Mesodermal cell (in vitro differentiated cells): ENCODE results near the gene ARF6.

Experiments used
- H3K27ac ChIP-seq: 2 replicates; pipeline ENCODE4 v1.7.0; 2013; ENCODE audit warnings: mild to moderate bottlenecking, low read depth, low read length, moderate library complexity; ENCODE audit not compliant: severe bottlenecking
- H3K36me3 ChIP-seq: 2 replicates; pipeline ENCODE4 v1.7.1; 2013; ENCODE audit warnings: mild to moderate bottlenecking, low read length, moderate library complexity; ENCODE audit not compliant: control insufficient read depth, insufficient read depth
- H3K4me1 ChIP-seq: one replicate; pipeline ENCODE4 v1.7.1; 2013; ENCODE audit warnings: mild to moderate bottlenecking, low read length; ENCODE audit not compliant: insufficient read depth, control insufficient read depth, poor library complexity, severe bottlenecking
- H3K4me3 ChIP-seq: 2 replicates; pipeline ENCODE4 v1.7.0; 2013; ENCODE audit warnings: low read length, control low read depth, mild to moderate bottlenecking; ENCODE audit not compliant: insufficient read depth, poor library complexity, severe bottlenecking; ENCODE audit errors: extremely low read depth
- H3K9me3 ChIP-seq: 2 replicates; pipeline ENCODE4 v1.7.1; 2013; ENCODE audit warnings: mild to moderate bottlenecking, low read length, moderate library complexity; ENCODE audit not compliant: control insufficient read depth
- WGBS, 2 experiments: methylation state at CpG; one replicate each; pipeline ENCODE4 v1.1.5; 2013; ENCODE audit warnings: missing lambda C conversion rate in 2 of 2; ENCODE audit not compliant: insufficient coverage in 2 of 2; 5-methylcytosine and 5-hydroxymethylcytosine counted together

ARF6 gene

GRCh38 chr14:49908433-49908782, 15.5 kb downstream of the ARF6 start:
- no CpG with 5 or more reads among the region's 1 CpG for WGBS, 2 experiments
- H3K4me1 ChIP-seq: peaks cover 9% of the 10 kb centered on the region
- no peaks in the 10 kb centered on the region for H3K9me3 ChIP-seq
- H3K36me3 ChIP-seq: no peaks in the 10 kb centered on the region
- no peak overlapping the region for H3K27ac ChIP-seq
- H3K4me3 ChIP-seq: no peak overlapping the region

GRCh38 chr14:49909016-49909415, 16.1 kb downstream of the ARF6 start:
- Histone ChIP-seq H3K27ac (no peak overlapping the region), H3K4me3 (no peak overlapping the region), H3K4me1 (peaks cover 9% of the 10 kb centered on the region), H3K9me3 (no peaks in the 10 kb centered on the region), H3K36me3 (no peaks in the 10 kb centered on the region)
- WGBS, 2 experiments: 80% methylated on average over 2 of the region's 4 CpGs; no CpG with 5 or more reads in 1 of the 2 experiments

DNA sequence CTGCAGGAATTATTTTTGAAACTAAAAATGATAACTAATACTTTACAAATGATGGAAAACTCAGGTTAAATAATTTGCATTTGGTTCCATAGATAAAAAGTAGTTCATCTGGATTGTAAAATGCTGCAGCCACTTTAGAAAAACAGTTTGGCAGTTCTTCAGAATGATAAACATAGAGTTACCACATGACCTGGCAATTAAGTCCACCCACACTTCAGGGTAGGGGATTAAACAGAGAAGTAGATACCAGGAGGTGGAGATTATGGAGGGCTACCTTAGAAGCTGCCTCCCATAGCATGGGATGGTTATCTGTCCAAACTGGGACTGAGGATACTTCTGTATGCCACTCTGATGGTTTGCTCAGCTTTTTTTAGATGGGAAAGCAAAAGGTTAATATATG, 22.2 kb downstream of the ARF6 start:
- Histone ChIP-seq H3K36me3 (no peaks in the 10 kb centered on the region), H3K4me1 (peaks cover 11% of the 10 kb centered on the region), H3K4me3 (no peak overlapping the region), H3K27ac (no peak overlapping the region), H3K9me3 (no peaks in the 10 kb centered on the region)

DNA sequence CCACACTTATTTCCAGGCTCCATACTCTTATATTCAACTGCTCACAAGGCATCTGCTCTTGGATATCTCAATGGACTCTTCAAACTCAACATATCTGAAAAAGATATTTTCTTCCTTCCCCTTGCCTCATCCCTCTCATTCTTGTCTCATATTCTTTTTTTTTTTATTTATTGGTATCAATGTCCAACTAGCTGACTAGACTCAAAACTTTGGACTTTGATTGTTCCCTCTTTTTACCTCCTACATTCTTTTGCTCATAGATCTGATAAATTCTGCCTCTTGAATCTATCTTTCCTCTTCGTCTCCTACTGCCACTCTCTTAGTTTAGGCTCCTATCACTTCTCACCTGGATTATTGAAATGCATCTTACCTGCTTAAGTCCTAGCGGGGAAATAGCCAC, 25.8 kb downstream of the ARF6 start:
- Histone ChIP-seq H3K4me1 (peaks cover 5% of the 10 kb centered on the region), H3K9me3 (no peaks in the 10 kb centered on the region), H3K4me3 (no peak overlapping the region), H3K36me3 (no peaks in the 10 kb centered on the region), H3K27ac (no peak overlapping the region)
- 92 to 100% methylated on average over 1 to 2 of the region's 2 CpGs for WGBS, 2 experiments

DNA sequence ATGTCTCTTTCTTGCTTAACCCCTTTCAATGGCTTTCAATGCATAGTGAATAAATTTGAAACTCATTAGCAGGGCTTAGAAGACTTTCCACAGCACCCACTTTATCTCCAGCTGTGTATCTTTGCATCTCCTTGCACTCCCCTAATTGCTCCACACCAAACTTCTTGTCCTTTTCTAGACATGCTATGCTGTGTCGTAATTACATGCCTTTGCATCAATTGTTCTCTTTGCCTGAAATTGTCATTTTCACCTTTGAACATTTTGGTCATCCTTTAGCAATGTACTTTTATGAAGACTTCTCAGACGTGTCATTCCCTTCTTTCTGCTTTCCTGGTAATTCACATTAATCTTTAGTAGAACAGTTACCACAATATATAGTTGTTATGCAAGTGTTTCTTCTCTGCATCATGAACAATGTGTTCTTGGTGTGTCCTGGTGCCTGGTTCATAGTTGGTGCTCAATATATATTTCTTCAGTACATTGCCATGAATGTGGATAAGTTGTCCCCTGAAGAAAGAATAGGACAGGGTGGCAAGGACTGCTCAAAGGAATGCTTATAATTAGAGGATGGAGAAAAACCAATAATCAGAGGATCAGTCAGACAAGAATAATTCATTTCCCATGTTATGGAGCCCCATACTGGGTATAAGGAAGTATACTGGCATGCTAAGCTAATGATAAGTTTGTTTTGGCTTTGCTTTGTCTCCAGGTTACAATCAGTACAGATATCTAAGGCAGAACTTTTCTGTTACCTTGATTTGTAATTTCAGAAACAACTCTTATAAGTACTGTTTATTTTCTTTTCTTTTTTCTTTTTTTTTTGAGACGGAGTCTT, 27.2 kb downstream of the ARF6 start:
- 81 to 100% methylated on average over 1 to 2 of the region's 3 CpGs for WGBS, 2 experiments
- no peak overlapping the region for H3K27ac ChIP-seq
- peaks cover 5% of the 10 kb centered on the region for H3K4me1 ChIP-seq
- no peaks in the 10 kb centered on the region for H3K36me3 ChIP-seq
- no peaks in the 10 kb centered on the region for H3K9me3 ChIP-seq
- no peak overlapping the region for H3K4me3 ChIP-seq

GRCh38 chr14:49920935-49921334, 28.1 kb downstream of the ARF6 start:
- H3K9me3 ChIP-seq: no peaks in the 10 kb centered on the region
- H3K4me3 ChIP-seq: no peak overlapping the region
- no peak overlapping the region for H3K27ac ChIP-seq
- H3K4me1 ChIP-seq: peaks cover 5% of the 10 kb centered on the region
- 100% methylated on average over 1 of the region's 2 CpGs for WGBS, 2 experiments
- no peaks in the 10 kb centered on the region for H3K36me3 ChIP-seq

DNA sequence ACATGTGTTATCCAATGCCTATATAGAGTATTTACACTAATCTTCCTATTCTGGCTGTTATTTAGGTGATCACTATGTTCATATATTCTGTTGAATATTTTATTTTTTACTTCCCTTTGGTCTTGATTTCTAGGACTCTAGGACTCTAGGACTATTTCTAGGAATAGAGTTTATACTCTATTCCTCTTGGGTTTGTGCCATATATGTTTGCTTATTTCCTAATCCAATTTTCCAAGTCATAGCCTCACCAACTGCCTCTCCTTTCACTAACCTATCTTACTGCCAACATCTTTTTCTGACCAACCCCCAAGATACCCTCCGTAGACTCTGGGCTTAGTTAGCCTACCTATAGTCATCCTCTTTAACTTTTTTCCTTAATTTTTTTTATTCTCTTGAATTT, 28.5 kb downstream of the ARF6 start:
- H3K36me3 ChIP-seq: no peaks in the 10 kb centered on the region
- H3K4me3 ChIP-seq: no peak overlapping the region
- H3K4me1 ChIP-seq: peaks cover 5% of the 10 kb centered on the region
- 93 to 100% methylated on average over 1 of the region's 1 CpG for WGBS, 2 experiments
- no peak overlapping the region for H3K27ac ChIP-seq
- H3K9me3 ChIP-seq: no peaks in the 10 kb centered on the region

- WGBS, 2 experiments: 71% methylated on average over 1 of the region's 1 CpG; no CpG with 5 or more reads in 1 of the 2 experiments
- Histone ChIP-seq H3K4me3 (no peak overlapping the region), H3K4me1 (no peaks in the 10 kb centered on the region), H3K27ac (no peak overlapping the region), H3K36me3 (no peaks in the 10 kb centered on the region), H3K9me3 (no peaks in the 10 kb centered on the region)
Observed at GRCh38 chr14:49923442-49923841, 30.6 kb downstream of the ARF6 start.

DNA sequence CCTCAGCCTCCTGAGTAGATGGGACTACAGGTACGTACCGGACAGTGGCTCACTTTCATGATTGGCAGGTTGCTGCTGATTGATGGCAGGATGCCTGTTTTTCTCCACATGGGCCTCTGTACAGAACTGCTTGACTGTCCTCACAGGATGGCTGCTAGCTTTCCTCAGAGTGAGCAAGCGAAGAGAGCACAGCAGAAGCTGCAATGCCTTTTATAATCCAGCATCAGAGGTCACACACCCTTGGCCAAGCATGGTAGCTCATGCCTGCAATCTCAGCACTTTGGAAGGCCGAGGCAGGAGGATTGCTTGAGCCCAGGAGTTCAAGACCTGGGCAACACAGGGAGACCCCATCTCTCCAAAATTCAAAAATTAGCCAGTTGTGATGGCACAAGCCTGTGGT, 31.0 kb downstream of the ARF6 start:
- Histone ChIP-seq H3K27ac (no peak overlapping the region), H3K36me3 (no peaks in the 10 kb centered on the region), H3K4me3 (no peak overlapping the region), H3K4me1 (no peaks in the 10 kb centered on the region), H3K9me3 (no peaks in the 10 kb centered on the region)
- 65 to 67% methylated on average over 3 of the region's 4 CpGs for WGBS, 2 experiments

GRCh38 chr14:49924852-49925251, 32.0 kb downstream of the ARF6 start:
- H3K4me3 ChIP-seq: no peak overlapping the region
- no peak overlapping the region for H3K27ac ChIP-seq
- WGBS, 2 experiments: 70 to 100% methylated on average over 1 of the region's 4 CpGs
- H3K4me1 ChIP-seq: no peaks in the 10 kb centered on the region
- H3K9me3 ChIP-seq: no peaks in the 10 kb centered on the region
- no peaks in the 10 kb centered on the region for H3K36me3 ChIP-seq

DNA sequence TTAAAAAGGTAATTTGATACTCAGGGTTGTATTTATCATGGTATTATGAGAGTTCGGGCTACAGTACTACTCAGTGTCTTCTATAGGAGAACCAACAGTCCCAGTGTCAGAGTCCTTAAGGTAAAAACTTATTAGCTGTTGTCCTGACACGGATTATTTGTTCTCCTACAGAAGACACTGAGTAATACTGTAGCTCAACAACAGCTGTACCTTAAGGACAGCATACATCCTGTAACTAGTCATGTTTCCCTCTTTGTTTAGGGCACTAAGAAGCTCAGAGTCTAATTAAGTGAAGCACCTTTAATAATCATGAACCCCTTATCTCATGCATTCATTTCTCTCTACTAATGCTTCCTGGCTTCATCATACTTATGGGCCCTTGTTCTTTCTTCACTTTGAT, 33.9 kb downstream of the ARF6 start:
- no peak overlapping the region for H3K4me3 ChIP-seq
- H3K36me3 ChIP-seq: no peaks in the 10 kb centered on the region
- H3K4me1 ChIP-seq: no peaks in the 10 kb centered on the region
- WGBS, 2 experiments: 92 to 95% methylated on average over 2 of the region's 2 CpGs
- no peaks in the 10 kb centered on the region for H3K9me3 ChIP-seq
- H3K27ac ChIP-seq: no peak overlapping the region
